Fibroblast of lung (primary cell): ENCODE data around the gene NDUFV2. TPM values are rescaled to one million over a fixed set of nuclear protein-coding genes. Genes with fewer than 3 reads are reported as not detected.

Source experiments
- DNase-seq, 2 donors: peaks; one replicate each; pipeline versions ENCODE4 v3.0.0 to v3.0.0-alpha.2; 2010; ENCODE audit warnings: low read depth in 2 of 2
- H2AFZ ChIP-seq: 2 replicates; pipeline ENCODE4 v1.5.1; 2012; ENCODE audit warnings: low read length, control low read depth, inconsistent platforms
- H3K27ac ChIP-seq: 2 replicates; pipeline ENCODE4 v1.5.1; 2011; ENCODE audit warnings: low read length, control low read depth; ENCODE audit not compliant: insufficient read depth
- H3K27me3 ChIP-seq: 2 replicates; pipeline ENCODE4 v1.5.1; 2011; ENCODE audit warnings: mild to moderate bottlenecking, low read length; ENCODE audit not compliant: control insufficient read depth, insufficient read depth
- H3K36me3 ChIP-seq: 2 replicates; pipeline ENCODE4 v1.5.1; 2011; ENCODE audit warnings: low read length; ENCODE audit not compliant: control insufficient read depth, insufficient read depth
- H3K4me1 ChIP-seq: 2 replicates; pipeline ENCODE4 v1.5.1; 2011; ENCODE audit warnings: low read length; ENCODE audit not compliant: control insufficient read depth, insufficient read depth; ENCODE audit errors: extremely low read depth
- H3K4me2 ChIP-seq: 2 replicates; pipeline ENCODE4 v1.5.1; 2011; ENCODE audit warnings: low read length, control low read depth; ENCODE audit not compliant: insufficient read depth; ENCODE audit errors: extremely low read depth
- H3K4me3 ChIP-seq, 4 experiments: fragments of 200-600 bp in 1 of 4; sonication (generic) in 1 of 4; replicated peaks in 1 of 4; 2 replicates each; pipeline ENCODE4 v1.5.1; 2011 to 2016; ENCODE audit warnings: low read length in 4 of 4, low read depth in 3 of 4, mild to moderate bottlenecking in 3 of 4, control low read depth in 2 of 4, inconsistent platforms in 1 of 4, mixed read lengths in 1 of 4; ENCODE audit not compliant: insufficient read depth in 1 of 4; ENCODE audit errors: control extremely low read depth in 1 of 4
- H3K79me2 ChIP-seq: 2 replicates; pipeline ENCODE4 v1.5.1; 2012; ENCODE audit warnings: mild to moderate bottlenecking, low read length, inconsistent platforms; ENCODE audit not compliant: control insufficient read depth, insufficient read depth
- H3K9ac ChIP-seq: 2 replicates; pipeline ENCODE4 v1.5.1; 2011; ENCODE audit warnings: mild to moderate bottlenecking, low read length, control low read depth; ENCODE audit not compliant: insufficient read depth
- H3K9me3 ChIP-seq: 2 replicates; pipeline ENCODE4 v1.5.1; 2012; ENCODE audit warnings: low read depth, low read length; ENCODE audit not compliant: control insufficient read depth, insufficient read depth
- H4K20me1 ChIP-seq: 2 replicates; pipeline ENCODE4 v1.5.1; 2011; ENCODE audit warnings: low read length; ENCODE audit not compliant: control insufficient read depth, insufficient read depth; ENCODE audit errors: extremely low read depth
- CTCF ChIP-seq, 2 donors: IDR thresholded peaks in 1 of 2; conservative IDR thresholded peaks in 1 of 2; 1 replicate in 1 of 2; 2 replicates in 1 of 2; pipeline ENCODE4 v1.5.1; 2011 to 2012; ENCODE audit warnings: low read length in 2 of 2, control low read depth in 1 of 2, inconsistent platforms in 1 of 2, low read depth in 1 of 2, mild to moderate bottlenecking in 1 of 2
- EZH2 ChIP-seq: IDR thresholded peaks from 2 replicates; pipeline ENCODE4 v1.5.1; 2012; ENCODE audit warnings: low read length, control low read depth, mild to moderate bottlenecking; ENCODE audit errors: missing control alignments
- polyA plus RNA-seq, 2 donors: library from polyadenylated mRNA; depleted of rRNA in 1 of 2; stranded (reverse) in 1 of 2; unstranded in 1 of 2; fragments of >200 nt; gene quantifications; 2 replicates each; pipeline ENCODE4 v1.2.1, GENCODE V29; 2011 to 2012; ENCODE audit warnings: missing spikeins in 1 of 2
- total RNA-seq: library from RNA; depleted of rRNA; stranded (reverse); fragments of >200 nt; gene quantifications from 2 replicates; pipeline ENCODE4 v1.2.1, GENCODE V29; 2014

The NDUFV2 gene
- total and polyA plus RNA-seq, 2 donors (not counting 1 experiment from before 2014, with no cell fraction given), result 97.3 to 133 TPM

DNA sequence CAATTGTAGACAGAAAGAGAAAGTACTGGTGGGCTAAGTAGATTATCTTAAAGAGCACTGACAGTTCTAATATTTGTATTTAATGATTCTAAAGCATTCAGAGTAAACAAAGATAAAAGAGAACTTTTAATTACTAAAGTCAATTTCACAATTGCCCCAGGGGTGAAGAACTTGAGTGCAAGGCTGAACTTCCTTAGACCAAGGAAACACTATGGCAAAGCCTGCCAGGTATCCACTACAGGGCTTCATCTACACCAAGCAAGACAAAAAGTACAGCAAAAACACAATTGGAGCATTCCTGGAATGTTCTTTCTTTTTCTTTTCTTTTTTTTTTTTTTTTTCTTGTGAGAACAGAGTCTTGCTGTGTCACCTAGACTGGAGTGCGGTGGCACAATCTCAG lies 46.9 kb upstream of the NDUFV2 start:
- Histone ChIP-seq H2AFZ (no peak overlapping the region), H3K4me3 (no peak overlapping the region), H3K9ac (no peak overlapping the region), H3K27ac (no peak overlapping the region), H4K20me1 (no peaks in the 10 kb centered on the region), H3K27me3 (no peaks in the 10 kb centered on the region), H3K4me2 (no peak overlapping the region), H3K4me1 (peaks cover 2% of the 10 kb centered on the region), H3K9me3 (no peaks in the 10 kb centered on the region), H3K79me2 (no peaks in the 10 kb centered on the region), H3K36me3 (no peaks in the 10 kb centered on the region)
- TF ChIP-seq CTCF (conservative IDR thresholded peaks at IDR 0.05 in 1 of 2, IDR thresholded peaks at IDR 0.05 in 1 of 2; ENCODE audit: low read depth in 1 of 2, low read length in 2 of 2), result no peak
- no peak for TF ChIP-seq EZH2
- no peak for DNase-seq

GRCh38 chr18:9057646-9058045 lies 44.9 kb upstream of the NDUFV2 start:
- Histone ChIP-seq H3K4me3 (no peak overlapping the region), H3K9me3 (no peaks in the 10 kb centered on the region), H3K27me3 (no peaks in the 10 kb centered on the region), H4K20me1 (no peaks in the 10 kb centered on the region), H3K79me2 (no peaks in the 10 kb centered on the region), H3K9ac (no peak overlapping the region), H3K36me3 (no peaks in the 10 kb centered on the region), H2AFZ (no peak overlapping the region), H3K4me2 (no peak overlapping the region), H3K4me1 (peaks cover 2% of the 10 kb centered on the region), H3K27ac (no peak overlapping the region)
- no peak for TF ChIP-seq EZH2
- TF ChIP-seq CTCF (conservative IDR thresholded peaks at IDR 0.05 in 1 of 2, IDR thresholded peaks at IDR 0.05 in 1 of 2; ENCODE audit: low read depth in 1 of 2, low read length in 2 of 2), result no peak
- no peak for DNase-seq

DNA sequence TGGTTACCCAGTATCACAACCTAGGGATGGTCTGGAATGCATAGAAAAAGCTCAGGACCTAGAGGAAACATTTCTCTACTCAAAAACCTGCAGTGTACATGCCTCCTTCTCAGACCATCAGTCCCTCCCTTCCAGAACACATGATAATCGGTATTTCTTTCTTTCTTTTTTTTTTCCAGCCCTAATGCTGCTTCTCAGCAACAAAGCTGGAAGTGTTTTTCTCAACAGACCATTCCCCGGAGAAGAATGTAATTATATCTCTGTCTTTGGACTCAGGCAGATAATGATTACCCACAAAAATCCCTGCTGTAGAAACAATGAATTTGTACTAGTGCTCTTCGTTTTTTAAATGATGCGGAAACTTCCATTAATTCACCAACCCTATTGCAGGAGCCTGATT lies 44.1 kb upstream of the NDUFV2 start:
- Histone ChIP-seq H2AFZ (no peak overlapping the region), H3K79me2 (no peaks in the 10 kb centered on the region), H3K4me2 (no peak overlapping the region), H3K9me3 (no peaks in the 10 kb centered on the region), H3K9ac (no peak overlapping the region), H3K27ac (no peak overlapping the region), H3K4me1 (peaks cover 2% of the 10 kb centered on the region), H3K27me3 (no peaks in the 10 kb centered on the region), H4K20me1 (no peaks in the 10 kb centered on the region), H3K36me3 (no peaks in the 10 kb centered on the region), H3K4me3 (no peak overlapping the region)
- DNase-seq, result peak in 1 of 2 donors; percentile 69
- TF ChIP-seq CTCF (conservative IDR thresholded peaks at IDR 0.05 in 1 of 2, IDR thresholded peaks at IDR 0.05 in 1 of 2; ENCODE audit: low read depth in 1 of 2, low read length in 2 of 2), result no peak
- TF ChIP-seq EZH2, result no peak
